ENCODE data around the gene CHMP6.

GRCh38 chr17:80997424-80998117 lies 5.9 kb downstream of the CHMP6 start:
- no peak for TF ChIP-seq CTCF (IDR thresholded peaks at IDR 0.05)
- no peak for TF ChIP-seq POLR2A (IDR thresholded peaks at IDR 0.05)

All from lower leg skin (tissue), 3 donors.